WTC11 (cell line): ENCODE measurements around the gene RPP14.

Source experiments
- ATF1 ChIP-seq: sonication (generic); formaldehyde crosslinking; IDR thresholded peaks from 2 replicates; pipeline ENCODE4 v1.8.1; 2023; ENCODE audit warnings: mild to moderate bottlenecking, moderate library complexity, missing genetic modification reagents
- CTCF ChIP-seq: fragments of 200-600 bp; IDR thresholded peaks from 2 replicates; pipeline ENCODE4 v1.8.0; 2022; ENCODE audit warnings: antibody characterized with exemption
- ELF4 ChIP-seq: sonication (generic); formaldehyde crosslinking; IDR thresholded peaks from 2 replicates; pipeline ENCODE4 v1.8.1; 2022; ENCODE audit warnings: low read depth, mild to moderate bottlenecking, moderate library complexity, missing genetic modification reagents
- ESRRA ChIP-seq: sonication (generic); formaldehyde crosslinking; IDR thresholded peaks from 2 replicates; pipeline ENCODE4 v1.8.1; 2022; ENCODE audit warnings: mild to moderate bottlenecking, missing genetic modification reagents, borderline replicate concordance
- FOXJ3 ChIP-seq: sonication (generic); formaldehyde crosslinking; IDR thresholded peaks from 2 replicates; pipeline ENCODE4 v1.9.0; 2021; ENCODE audit warnings: missing genetic modification reagents, mild to moderate bottlenecking, borderline replicate concordance
- IRF2 ChIP-seq: sonication (generic); formaldehyde crosslinking; IDR thresholded peaks from 2 replicates; pipeline ENCODE4 v1.8.0; 2022; ENCODE audit warnings: low read depth, missing genetic modification reagents, borderline replicate concordance
- JUN ChIP-seq: sonication (generic); formaldehyde crosslinking; IDR thresholded peaks from 2 replicates; pipeline ENCODE4 v1.8.0; 2023; ENCODE audit warnings: mild to moderate bottlenecking, missing genetic modification reagents
- MLX ChIP-seq: sonication (generic); formaldehyde crosslinking; IDR thresholded peaks from 2 replicates; pipeline ENCODE4 v1.8.1; 2023; ENCODE audit warnings: mild to moderate bottlenecking, missing genetic modification reagents, moderate library complexity
- TEAD4 ChIP-seq: sonication (generic); formaldehyde crosslinking; IDR thresholded peaks from 2 replicates; pipeline ENCODE4 v1.8.0; 2022; ENCODE audit warnings: mild to moderate bottlenecking, missing genetic modification reagents
- ZBTB43 ChIP-seq: sonication (generic); formaldehyde crosslinking; IDR thresholded peaks from 2 replicates; pipeline ENCODE4 v1.8.1; 2023; ENCODE audit warnings: mild to moderate bottlenecking, missing genetic modification reagents
- TF ChIP-seq, protein P1 (sequence below): sonication (generic); formaldehyde crosslinking; conservative IDR thresholded peaks from 2 replicates; pipeline ENCODE4 v1.8.1; 2022; ENCODE audit warnings: mild to moderate bottlenecking, missing genetic modification reagents
- TF ChIP-seq, protein P2 (sequence below): sonication (generic); formaldehyde crosslinking; IDR thresholded peaks from 2 replicates; pipeline ENCODE4 v1.8.0; 2022; ENCODE audit warnings: mild to moderate bottlenecking, missing genetic modification reagents

DNA sequence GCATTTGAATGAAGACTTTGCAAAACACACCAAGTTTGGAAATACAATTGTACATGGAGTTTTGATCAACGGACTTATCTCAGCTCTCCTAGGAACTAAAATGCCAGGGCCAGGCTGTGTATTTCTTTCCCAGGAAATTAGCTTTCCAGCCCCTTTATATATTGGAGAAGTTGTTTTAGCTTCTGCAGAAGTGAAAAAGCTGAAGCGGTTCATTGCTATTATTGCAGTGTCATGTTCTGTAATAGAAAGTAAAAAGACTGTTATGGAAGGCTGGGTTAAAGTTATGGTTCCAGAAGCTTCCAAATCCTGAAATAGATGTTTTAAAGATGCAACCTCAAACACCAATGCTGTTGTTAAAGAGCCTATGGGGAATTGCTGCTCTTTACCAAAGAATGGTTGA is 11.8 kb downstream of the RPP14 start:
- TF ChIP-seq, protein P1, sequence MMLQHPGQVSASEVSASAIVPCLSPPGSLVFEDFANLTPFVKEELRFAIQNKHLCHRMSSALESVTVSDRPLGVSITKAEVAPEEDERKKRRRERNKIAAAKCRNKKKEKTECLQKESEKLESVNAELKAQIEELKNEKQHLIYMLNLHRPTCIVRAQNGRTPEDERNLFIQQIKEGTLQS (CRISPR knock-in tag), result no peak
- TF ChIP-seq CTCF, result no peak
- no peak for TF ChIP-seq ESRRA (CRISPR knock-in tag)
- TF ChIP-seq ATF1, result no peak
- no peak for TF ChIP-seq ZBTB43 (CRISPR knock-in tag)
- TF ChIP-seq ELF4 (CRISPR knock-in tag), result no peak
- no peak for TF ChIP-seq JUN (CRISPR knock-in tag)
- TF ChIP-seq, protein P2, sequence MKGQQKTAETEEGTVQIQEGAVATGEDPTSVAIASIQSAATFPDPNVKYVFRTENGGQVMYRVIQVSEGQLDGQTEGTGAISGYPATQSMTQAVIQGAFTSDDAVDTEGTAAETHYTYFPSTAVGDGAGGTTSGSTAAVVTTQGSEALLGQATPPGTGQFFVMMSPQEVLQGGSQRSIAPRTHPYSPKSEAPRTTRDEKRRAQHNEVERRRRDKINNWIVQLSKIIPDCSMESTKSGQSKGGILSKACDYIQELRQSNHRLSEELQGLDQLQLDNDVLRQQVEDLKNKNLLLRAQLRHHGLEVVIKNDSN (CRISPR knock-in tag), result no peak
- no peak for TF ChIP-seq MLX (CRISPR knock-in tag)
- TF ChIP-seq FOXJ3 (CRISPR knock-in tag), result no peak
- TF ChIP-seq IRF2, result no peak
- no peak for TF ChIP-seq TEAD4 (CRISPR knock-in tag)
